ENCODE measurements around the gene KRTAP9-4. TPM values are rescaled to one million over a fixed set of nuclear protein-coding genes. Genes with fewer than 3 reads are reported as not detected.

KRTAP9-4 gene
- total and polyA plus RNA-seq, 2 of the 8 experiments (the other 6 are each of a cell fraction or from before 2014, with no cell fraction given) = not detected

- TF ChIP-seq RAD21 (IDR thresholded peaks at IDR 0.05 in 1 of 2, conservative IDR thresholded peaks at IDR 0.05 in 1 of 2; ENCODE audit: low read depth in 2 of 2, low read length in 2 of 2) = no peak
- TF ChIP-seq TAF1 (IDR thresholded peaks at IDR 0.05; ENCODE audit: low read depth, low read length) = no peak
- no peak for TF ChIP-seq CEBPB (IDR thresholded peaks at IDR 0.05; ENCODE audit: low read depth, low read length)
- no peak for TF ChIP-seq SUZ12 (IDR thresholded peaks at IDR 0.05; ENCODE audit: low read length)
- TF ChIP-seq, protein P1, sequence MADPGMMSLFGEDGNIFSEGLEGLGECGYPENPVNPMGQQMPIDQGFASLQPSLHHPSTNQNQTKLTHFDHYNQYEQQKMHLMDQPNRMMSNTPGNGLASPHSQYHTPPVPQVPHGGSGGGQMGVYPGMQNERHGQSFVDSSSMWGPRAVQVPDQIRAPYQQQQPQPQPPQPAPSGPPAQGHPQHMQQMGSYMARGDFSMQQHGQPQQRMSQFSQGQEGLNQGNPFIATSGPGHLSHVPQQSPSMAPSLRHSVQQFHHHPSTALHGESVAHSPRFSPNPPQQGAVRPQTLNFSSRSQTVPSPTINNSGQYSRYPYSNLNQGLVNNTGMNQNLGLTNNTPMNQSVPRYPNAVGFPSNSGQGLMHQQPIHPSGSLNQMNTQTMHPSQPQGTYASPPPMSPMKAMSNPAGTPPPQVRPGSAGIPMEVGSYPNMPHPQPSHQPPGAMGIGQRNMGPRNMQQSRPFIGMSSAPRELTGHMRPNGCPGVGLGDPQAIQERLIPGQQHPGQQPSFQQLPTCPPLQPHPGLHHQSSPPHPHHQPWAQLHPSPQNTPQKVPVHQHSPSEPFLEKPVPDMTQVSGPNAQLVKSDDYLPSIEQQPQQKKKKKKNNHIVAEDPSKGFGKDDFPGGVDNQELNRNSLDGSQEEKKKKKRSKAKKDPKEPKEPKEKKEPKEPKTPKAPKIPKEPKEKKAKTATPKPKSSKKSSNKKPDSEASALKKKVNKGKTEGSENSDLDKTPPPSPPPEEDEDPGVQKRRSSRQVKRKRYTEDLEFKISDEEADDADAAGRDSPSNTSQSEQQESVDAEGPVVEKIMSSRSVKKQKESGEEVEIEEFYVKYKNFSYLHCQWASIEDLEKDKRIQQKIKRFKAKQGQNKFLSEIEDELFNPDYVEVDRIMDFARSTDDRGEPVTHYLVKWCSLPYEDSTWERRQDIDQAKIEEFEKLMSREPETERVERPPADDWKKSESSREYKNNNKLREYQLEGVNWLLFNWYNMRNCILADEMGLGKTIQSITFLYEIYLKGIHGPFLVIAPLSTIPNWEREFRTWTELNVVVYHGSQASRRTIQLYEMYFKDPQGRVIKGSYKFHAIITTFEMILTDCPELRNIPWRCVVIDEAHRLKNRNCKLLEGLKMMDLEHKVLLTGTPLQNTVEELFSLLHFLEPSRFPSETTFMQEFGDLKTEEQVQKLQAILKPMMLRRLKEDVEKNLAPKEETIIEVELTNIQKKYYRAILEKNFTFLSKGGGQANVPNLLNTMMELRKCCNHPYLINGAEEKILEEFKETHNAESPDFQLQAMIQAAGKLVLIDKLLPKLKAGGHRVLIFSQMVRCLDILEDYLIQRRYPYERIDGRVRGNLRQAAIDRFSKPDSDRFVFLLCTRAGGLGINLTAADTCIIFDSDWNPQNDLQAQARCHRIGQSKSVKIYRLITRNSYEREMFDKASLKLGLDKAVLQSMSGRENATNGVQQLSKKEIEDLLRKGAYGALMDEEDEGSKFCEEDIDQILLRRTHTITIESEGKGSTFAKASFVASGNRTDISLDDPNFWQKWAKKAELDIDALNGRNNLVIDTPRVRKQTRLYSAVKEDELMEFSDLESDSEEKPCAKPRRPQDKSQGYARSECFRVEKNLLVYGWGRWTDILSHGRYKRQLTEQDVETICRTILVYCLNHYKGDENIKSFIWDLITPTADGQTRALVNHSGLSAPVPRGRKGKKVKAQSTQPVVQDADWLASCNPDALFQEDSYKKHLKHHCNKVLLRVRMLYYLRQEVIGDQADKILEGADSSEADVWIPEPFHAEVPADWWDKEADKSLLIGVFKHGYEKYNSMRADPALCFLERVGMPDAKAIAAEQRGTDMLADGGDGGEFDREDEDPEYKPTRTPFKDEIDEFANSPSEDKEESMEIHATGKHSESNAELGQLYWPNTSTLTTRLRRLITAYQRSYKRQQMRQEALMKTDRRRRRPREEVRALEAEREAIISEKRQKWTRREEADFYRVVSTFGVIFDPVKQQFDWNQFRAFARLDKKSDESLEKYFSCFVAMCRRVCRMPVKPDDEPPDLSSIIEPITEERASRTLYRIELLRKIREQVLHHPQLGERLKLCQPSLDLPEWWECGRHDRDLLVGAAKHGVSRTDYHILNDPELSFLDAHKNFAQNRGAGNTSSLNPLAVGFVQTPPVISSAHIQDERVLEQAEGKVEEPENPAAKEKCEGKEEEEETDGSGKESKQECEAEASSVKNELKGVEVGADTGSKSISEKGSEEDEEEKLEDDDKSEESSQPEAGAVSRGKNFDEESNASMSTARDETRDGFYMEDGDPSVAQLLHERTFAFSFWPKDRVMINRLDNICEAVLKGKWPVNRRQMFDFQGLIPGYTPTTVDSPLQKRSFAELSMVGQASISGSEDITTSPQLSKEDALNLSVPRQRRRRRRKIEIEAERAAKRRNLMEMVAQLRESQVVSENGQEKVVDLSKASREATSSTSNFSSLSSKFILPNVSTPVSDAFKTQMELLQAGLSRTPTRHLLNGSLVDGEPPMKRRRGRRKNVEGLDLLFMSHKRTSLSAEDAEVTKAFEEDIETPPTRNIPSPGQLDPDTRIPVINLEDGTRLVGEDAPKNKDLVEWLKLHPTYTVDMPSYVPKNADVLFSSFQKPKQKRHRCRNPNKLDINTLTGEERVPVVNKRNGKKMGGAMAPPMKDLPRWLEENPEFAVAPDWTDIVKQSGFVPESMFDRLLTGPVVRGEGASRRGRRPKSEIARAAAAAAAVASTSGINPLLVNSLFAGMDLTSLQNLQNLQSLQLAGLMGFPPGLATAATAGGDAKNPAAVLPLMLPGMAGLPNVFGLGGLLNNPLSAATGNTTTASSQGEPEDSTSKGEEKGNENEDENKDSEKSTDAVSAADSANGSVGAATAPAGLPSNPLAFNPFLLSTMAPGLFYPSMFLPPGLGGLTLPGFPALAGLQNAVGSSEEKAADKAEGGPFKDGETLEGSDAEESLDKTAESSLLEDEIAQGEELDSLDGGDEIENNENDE (IDR thresholded peaks at IDR 0.05; ENCODE audit: insufficient replicate concordance, low read length) = no peak
Measured at GRCh38 chr17:41287050-41287449, 37.6 kb downstream of the KRTAP9-4 start (continued).
